ENCODE measurements around the gene EYA2. TPM values are rescaled to one million over a fixed set of nuclear protein-coding genes. Genes with fewer than 3 reads are reported as not detected.

The EYA2 gene, protein sequence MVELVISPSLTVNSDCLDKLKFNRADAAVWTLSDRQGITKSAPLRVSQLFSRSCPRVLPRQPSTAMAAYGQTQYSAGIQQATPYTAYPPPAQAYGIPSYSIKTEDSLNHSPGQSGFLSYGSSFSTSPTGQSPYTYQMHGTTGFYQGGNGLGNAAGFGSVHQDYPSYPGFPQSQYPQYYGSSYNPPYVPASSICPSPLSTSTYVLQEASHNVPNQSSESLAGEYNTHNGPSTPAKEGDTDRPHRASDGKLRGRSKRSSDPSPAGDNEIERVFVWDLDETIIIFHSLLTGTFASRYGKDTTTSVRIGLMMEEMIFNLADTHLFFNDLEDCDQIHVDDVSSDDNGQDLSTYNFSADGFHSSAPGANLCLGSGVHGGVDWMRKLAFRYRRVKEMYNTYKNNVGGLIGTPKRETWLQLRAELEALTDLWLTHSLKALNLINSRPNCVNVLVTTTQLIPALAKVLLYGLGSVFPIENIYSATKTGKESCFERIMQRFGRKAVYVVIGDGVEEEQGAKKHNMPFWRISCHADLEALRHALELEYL
- total RNA-seq: not detected

DNA sequence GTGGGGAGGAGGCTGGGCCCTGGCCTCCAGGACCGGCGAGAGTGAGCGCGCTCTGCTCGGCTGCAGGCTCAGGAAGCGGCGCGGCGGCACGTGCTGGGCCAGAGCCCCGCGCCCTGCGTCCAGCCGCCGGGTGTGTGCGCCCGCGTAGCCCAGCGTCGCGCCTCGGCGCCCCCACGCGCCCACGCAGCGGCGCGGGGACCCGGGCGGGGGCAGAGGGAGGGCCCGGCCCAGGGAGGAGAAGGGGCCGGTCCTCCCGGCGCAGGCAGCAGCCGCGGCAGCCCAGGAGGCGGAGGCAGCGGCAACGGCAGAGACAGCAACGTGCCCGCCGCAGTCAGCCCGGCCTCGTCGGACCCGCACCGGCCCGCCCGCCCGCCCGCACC, at the start of gene EYA2:
EYA2 (plus strand) TSS at position 265 of the 380 bp plus-strand sequence. CDS start 95,168 bp downstream, outside the sequence.

Small RNA genes within 50 kb of the gene (small RNA-seq; reads per million reads assigned to genes)
- 0 to 0.23 reads per million in 2 donors for gene MIR3616

Other genes starting within 250 kb of the EYA2 start
- gene SLC13A3, start 243.4 kb upstream of the EYA2 start, total RNA-seq: 1 to 10 TPM; 2.0 to 3.1 TPM
- gene TP53RK, start 205.4 kb upstream of the EYA2 start, total RNA-seq: 10 to 100 TPM; 16.5 to 29.0 TPM
- 10 to 100 TPM in 1 of 2 donors, 1 to 10 TPM in 1; 8.3 to 13.4 TPM for gene SLC2A10, start 185.2 kb upstream of the EYA2 start, total RNA-seq